GM23248 (cell line): ENCODE measurements around the gene FRYL.

Experiments
- EZH2 ChIP-seq: fragments of 200-600 bp; sonication (generic); IDR thresholded peaks from 2 replicates; pipeline ENCODE4 v1.6.1; 2018; ENCODE audit warnings: antibody characterized with exemption, mild to moderate bottlenecking; ENCODE audit not compliant: insufficient read depth, poor library complexity, severe bottlenecking
- EZH2phosphoT487 ChIP-seq: fragments of 200-600 bp; sonication (generic); IDR thresholded peaks from 2 replicates; pipeline ENCODE4 v1.6.1; 2018; ENCODE audit warnings: antibody characterized with exemption, moderate library complexity, mild to moderate bottlenecking, low read depth; ENCODE audit not compliant: insufficient read depth

DNA sequence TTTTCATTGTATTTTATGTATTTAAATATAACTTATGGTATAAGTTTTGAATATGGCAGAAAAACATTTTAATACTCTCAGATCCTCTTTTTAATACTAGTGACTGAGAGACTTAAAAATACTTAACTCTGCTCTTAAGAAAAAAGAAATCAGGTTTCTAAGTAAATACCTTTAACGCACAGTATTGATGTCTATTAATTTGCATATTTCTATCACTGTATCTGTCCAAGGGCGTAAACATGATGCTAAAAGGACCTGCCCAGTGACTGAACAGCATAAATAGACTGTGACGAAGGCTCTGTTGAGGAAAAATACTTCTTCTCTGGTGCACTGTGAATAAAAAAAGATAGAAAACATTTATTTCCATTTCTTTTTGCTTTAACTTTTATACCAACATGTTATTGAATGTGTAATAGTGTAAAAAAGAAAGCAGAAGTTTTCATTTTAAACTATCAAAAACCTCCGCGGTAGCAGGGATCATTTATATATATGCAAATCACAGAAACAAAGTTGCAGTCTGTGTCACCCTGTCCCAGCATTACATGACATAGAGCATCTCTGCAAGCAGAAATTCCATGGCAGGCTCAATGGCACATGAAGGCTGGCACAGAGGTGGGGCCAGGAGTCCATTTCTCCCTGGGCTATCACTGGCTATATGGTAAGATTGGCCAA, 214.6 kb downstream of the FRYL start:
- TF ChIP-seq EZH2 = no peak
- no peak for TF ChIP-seq EZH2phosphoT487
